Stimulated activated CD8-positive, alpha-beta memory T cell treated with anti-CD3 and anti-CD28 coated beads, Interleukin-7, amount 100 ng/mL, for 4 hours (primary cell): ENCODE data around the gene DNALI1.

Source experiments
- DNase-seq, 2 donors: peaks; one replicate each; pipeline ENCODE4 v3.0.0-alpha.2; 2020; ENCODE audit warnings: low read depth in 2 of 2

Gene DNALI1

DNA sequence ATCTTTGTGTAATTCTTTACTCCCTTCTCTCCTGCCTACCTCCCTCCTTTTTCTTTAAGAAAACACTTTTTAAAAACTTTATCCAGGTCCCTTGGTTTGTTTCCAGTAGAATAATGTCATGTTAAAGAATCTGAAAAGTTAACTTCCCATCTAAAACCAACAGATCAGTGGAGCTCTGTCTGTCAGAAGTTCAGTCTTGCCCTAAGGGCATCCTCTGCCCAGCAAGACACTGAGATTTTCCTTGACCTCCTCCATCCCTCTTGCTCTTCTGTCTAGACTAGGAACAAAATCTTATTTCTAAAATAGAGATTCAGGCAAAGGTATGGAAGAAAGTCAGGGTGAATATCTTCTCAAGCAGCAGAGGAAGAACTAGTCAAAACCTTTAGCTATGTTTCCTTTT is 44.7 kb downstream of the DNALI1 start:
- no peak for DNase-seq

DNA sequence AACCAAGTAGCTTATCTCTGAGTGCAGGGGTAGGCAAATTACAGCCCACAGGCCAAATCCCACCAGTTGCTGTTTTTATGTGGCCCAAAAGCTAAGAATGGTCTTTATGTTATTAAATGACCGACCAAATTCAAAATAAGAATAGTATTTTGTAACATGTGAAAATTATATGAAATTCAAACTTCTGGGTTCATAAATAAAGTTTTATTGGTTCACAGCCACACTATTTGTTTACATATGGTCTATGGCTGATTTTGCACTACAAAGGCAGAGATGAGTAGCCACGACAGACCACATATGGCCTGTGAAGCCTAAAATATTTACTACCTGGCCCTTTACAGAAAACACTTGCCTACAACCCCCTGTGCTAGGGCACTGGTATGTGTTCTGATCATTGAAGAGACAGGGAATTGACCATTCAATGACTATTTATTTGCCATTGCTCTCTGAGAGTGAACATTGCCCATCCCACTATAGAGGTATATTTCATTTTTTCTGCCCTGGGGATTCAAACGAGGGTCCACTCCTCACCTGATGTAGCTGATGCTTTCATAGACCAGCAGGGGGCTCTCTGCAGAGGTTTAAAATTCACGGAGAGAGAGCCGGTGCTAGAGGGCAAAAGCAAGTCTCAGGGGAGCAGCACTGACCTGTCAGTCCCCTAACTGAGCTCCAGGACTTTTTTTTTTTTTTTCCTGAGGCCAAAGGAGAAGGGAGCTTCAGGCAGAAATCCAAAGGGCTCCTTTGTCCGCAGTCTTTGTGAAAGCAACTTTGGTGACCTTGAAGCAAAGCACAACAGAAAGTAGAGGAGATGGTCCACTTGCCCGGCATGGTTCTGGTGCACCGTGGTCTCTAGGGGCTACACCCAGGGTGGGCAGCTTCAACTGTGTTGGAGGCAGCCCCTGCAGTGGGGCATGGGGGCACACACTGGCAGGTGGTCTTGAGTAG is 46.3 kb downstream of the DNALI1 start:
- DNase-seq: peak in 1 of 2 donors; percentile 9

DNA sequence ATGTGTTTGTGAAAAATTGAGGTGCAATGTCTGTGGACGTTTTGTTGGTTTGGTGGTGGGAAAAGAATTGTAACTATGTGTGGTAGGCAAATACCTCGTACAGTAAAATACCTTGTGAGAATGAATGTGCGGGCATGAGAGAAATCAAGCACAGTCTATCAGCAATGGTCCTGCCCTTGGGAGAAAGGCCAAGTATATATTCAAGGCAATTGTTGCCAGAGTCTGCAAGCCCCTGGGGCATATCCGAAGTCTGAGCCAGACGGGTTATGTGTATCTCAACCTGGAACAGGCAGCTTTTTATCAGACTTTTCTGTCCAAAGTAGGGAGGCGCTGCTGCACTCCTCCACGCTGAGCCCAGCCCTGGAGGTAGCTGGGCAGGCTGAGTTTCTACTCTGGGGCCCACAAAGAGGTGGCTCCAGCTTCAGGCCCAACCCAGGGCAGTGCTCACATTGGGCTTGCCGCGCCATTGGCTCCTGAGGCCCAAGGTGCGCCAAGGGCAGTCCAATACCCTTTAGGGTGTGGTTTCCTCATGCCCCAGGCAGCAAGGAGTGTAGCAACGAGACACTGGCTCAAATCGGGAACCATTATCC is 48.4 kb downstream of the DNALI1 start:
- no peak for DNase-seq

DNA sequence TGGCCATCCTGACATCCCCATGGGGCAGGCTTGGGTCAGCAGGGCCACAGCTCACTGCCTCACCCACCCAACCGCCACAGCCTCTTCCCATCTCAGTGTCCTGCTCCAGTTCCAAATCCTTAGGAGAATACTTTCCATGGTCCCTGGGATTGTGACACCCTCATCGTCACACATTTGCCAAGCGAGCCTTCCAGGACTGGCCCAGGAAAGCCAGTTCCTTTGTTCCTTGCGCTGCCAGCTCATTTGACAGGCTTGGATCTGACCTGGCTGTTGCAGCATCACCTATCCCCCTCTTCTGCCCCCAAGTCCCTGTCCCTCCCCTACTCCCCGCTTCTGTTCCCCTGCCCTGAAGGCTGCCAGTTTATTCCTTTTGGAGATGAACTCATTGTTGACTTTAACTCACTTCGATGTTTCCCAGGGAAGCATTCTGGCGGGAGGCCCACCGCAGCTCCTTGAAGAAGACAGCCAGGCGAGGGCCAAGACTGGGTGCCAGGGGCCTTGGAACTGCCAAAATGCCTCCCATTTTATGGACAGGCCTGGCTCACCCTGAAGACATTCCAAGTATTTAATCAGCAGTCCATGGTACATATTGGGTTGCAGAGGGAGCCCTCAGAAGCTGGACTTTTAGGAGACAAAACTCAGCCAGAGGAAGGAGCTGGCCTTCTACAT is 49.2 kb downstream of the DNALI1 start:
- DNase-seq: no peak

DNA sequence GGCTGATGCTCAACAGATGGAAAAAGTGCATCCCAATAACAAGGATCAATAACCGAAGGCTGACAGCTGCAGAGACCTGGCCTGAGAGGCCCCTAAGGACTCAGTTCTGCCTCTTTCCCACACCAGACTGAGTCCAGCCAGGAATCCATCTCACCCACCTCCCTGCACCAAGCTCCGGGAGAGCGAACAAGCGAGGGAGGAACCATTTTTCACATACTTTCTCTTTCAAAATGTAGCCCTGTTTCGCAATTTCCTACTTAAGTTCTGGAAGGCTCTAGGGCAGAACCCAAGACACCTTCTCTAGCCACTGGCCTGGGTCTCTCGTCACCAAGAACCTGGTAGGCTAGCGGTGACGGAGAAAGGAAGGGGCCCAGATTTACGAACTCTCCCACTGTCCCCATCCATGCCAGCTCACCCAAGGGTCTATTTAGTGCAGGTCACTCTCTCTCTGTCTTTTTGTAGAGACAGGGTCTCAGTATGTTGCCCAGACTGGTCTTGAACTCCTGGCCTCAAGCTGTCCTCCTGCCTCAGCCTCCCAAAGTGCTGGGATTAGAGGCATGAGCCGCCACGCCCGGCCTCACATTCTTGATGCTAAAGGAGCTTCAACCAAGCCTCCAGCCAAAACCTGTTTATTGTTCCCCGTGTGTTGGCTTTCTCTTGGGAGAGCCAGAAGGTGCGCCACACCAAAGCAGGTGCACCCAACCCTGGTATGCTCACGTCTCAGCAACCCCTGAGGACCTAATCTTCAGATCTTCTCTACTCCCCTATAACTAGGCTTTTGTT is 49.9 kb downstream of the DNALI1 start:
- no peak for DNase-seq

DNA sequence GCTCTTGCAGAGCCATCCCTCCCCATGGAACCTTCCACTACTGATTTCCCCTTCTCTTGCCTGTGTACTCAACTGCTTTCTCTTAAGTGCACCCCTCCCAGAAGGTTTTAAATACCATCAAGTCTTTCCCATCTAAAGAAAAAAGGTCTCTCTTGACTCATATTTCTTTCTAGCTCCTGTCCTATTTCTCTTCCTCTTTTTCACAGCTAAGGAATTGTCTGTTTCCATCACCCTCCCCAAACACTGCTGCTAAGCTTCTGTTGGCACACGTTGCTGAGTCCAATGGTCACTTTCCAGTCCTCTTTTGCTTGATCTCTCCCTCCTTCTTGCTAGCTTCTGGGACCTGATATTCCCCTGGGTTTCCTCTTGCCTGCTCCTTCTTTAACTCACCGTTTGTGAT is 52.3 kb downstream of the DNALI1 start:
- DNase-seq: no peak

DNA sequence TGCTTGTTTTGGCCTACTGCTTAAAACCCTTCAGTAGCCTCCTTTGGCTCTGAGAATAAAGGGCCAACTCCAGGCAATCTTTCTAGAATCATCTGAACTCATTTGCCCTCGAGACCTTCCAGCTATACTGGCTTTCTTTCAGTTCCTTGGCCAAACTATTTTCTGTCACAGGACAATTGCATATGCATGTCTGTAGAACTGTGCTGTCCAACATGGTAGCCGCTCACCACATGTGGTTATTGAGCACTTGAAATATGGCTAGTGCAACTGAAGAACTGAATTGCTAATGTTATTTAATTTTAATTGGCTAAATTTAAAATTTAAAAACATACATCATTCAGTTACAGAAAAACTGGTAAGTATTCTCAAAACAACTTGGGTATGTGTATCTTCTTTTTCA is 53.3 kb downstream of the DNALI1 start:
- DNase-seq: no peak

DNA sequence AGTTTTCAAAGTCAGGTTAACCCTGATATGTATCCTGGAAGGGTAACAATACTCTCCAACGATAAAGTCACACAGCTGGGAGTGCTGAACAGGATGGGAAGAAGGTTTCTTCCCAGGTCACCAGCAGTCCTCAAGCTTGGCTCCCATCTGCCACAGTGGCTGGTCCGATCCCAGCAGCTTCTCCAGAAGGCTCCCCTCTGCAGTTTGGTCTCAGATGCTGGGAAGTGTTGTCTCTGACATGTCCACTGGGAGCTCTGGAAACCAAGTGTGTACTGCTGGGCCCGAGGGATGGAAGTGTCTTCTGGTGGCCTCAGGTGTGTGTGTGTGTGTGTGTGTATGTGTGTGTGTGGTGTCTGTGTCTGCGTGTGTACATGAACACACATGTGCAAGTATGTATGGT is 55.4 kb downstream of the DNALI1 start:
- DNase-seq: no peak

DNA sequence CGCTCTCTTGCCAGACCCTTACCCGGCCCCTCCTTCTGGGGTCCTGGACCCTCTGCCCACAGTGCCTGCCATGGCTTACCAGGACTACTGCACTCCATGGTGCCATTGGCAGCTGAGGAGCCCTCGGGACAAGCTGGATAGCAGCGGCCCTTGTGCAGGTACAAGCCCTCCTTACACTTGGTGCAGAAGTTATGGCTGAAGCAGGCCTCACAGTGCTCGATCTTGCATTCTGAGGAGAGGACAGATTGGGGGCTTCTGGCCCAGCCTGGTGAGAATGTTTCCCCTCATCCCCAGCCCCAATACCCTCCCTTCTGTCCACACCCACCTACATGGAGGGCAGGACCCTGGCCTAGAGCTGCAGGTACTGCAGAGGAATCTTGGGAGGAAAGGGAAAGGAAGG is 57.4 kb downstream of the DNALI1 start:
- DNase-seq: no peak

DNA sequence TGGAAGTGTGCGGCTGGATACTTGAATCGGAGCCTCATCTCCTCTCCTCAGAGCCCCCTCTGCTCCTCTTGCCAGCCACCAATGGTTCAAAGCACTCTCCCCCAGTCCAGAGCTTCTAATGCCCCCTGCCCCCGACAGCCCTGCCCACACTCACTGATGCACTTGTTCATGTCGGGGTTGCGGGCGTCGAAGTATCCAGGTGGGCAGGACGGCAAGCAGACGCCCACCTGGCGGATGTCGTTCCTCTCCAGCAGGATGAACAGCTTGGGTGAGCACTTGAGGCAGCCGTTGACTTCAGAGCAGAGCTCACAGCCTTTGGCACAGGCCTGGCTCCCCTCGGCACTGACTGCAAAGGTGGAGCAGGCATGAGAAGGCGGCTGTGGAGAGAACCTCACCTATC is 59.6 kb downstream of the DNALI1 start:
- no peak for DNase-seq
